ENCODE results near the gene IRF7. TPM values are rescaled to one million over a fixed set of nuclear protein-coding genes. Genes with fewer than 3 reads are reported as not detected.

Gene IRF7
- total and polyA plus RNA-seq, 10 donors, result 52.3 to 99.1 (median 83.4) TPM

DNA sequence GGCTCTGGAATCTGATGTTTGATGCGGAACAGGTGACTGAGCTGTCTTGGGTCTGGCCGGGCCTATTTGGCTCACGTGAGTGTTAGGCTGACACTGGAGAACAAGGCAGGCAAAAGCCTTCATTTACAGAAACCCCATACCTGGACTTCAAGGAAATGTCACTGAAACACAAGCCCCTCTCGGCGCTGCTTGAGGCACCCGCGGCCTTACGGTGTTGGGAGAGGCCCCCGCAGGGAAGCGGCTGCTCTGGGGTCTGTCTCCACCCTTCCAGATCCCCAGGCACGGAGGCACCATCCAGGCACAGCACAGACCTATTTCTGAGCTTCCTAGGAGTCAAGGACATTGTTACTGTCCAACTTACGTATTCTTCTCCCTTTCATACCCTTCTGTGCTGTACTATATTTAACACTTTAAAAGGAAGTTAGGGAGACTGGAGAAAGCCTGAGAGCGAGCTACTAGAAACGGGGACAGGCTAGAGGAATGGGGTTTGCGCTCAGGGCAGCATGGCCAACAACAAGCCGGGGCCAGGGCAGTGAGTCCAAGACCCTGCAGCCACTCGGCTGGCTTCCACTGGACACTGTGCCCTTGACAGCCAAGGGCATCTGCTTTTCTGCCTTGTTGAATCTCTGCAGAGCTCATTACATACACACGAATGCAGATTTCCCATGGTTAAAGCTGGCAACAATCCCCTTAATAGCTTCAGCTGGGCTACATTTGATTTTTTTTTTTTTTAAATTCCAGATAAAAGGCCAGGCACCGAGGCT, 45.1 kb upstream of the IRF7 start:
- Histone ChIP-seq H3K27me3 (replicated peaks in 1 of 7) (no peaks in the 10 kb centered on the region), H3K27ac (peak overlapping the region in 3 of 8 donors; percentile 22 to 26 (median 26)), H3K36me3 (peaks cover 0 to 87% (median 15%) of the 10 kb centered on the region in 6 donors), H3K4me1 (peaks cover 4 to 56% (median 24%) of the 10 kb centered on the region in 6 donors), H3K4me3 (no peak overlapping the region), H3K9me3 (no peaks in the 10 kb centered on the region)
- no peak for DNase-seq
- no peak for TF ChIP-seq CTCF (IDR thresholded peaks at IDR 0.05 in 8 of 11, conservative IDR thresholded peaks at IDR 0.05 in 3 of 11)
- no peak for TF ChIP-seq POLR2AphosphoS5 (IDR thresholded peaks at IDR 0.05)
- TF ChIP-seq POLR2A (IDR thresholded peaks at IDR 0.05), result no peak
- intact Hi-C loops (cut with DNase I; ENCODE audit: low total_unique reads), result loop anchor here (5.0 kb wide), 1 partner anchor 61 kb away; no protein-coding TSS in a partner anchor
- 67 to 88% (median 83%) methylated on average over 16 to 19 of the region's 19 CpGs for WGBS, 5 donors

DNA sequence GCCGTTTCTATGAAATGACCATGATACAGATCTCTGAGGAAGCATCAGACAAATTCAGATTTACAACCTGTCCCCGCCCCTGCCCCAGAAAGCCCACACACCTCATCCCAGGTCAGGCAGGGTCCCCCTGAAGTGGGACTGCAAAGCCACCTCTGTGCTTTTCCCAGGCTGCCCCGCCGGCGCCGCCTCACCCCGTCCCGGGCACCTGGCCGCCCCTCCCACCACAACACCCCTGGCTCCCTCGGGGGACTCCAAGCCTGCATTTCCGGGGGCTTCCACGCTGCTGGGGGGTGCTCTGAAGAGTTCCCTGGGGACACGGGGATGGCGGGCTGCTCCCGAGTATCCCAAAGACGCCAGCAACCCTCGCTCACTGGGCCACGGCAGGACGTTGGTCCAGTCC, 44.5 kb upstream of the IRF7 start:
- TF ChIP-seq CTCF (IDR thresholded peaks at IDR 0.05 in 8 of 11, conservative IDR thresholded peaks at IDR 0.05 in 3 of 11), result no peak
- TF ChIP-seq POLR2A (IDR thresholded peaks at IDR 0.05), result no peak
- no peak for TF ChIP-seq POLR2AphosphoS5 (IDR thresholded peaks at IDR 0.05)
- no peak for DNase-seq
- Histone ChIP-seq H3K27me3 (replicated peaks in 1 of 7) (no peaks in the 10 kb centered on the region), H3K4me3 (no peak overlapping the region), H3K4me1 (peaks cover 4 to 56% (median 22%) of the 10 kb centered on the region in 6 donors), H3K36me3 (peaks cover 0 to 87% (median 15%) of the 10 kb centered on the region in 6 donors), H3K27ac (no peak overlapping the region), H3K9me3 (no peaks in the 10 kb centered on the region)
- intact Hi-C loops (cut with DNase I; ENCODE audit: low total_unique reads), result loop anchor here (5.0 kb wide), 1 partner anchor 62 kb away; no protein-coding TSS in a partner anchor
- 89 to 95% (median 94%) methylated on average over 18 to 19 of the region's 19 CpGs for WGBS, 5 donors

- intact Hi-C loops (cut with DNase I; ENCODE audit: low total_unique reads), result loop anchor here (5.0 kb wide), 1 partner anchor 63 kb away; no protein-coding TSS in a partner anchor
- WGBS, 5 donors, result 88 to 95% (median 92%) methylated on average over 13 to 16 of the region's 16 CpGs
- H3K36me3 ChIP-seq, result peaks cover 0 to 90% (median 15%) of the 10 kb centered on the region in 6 donors
- no peak overlapping the region for H3K4me3 ChIP-seq
- DNase-seq, result no peak
- H3K27ac ChIP-seq, result no peak overlapping the region
- peaks cover 4 to 56% (median 22%) of the 10 kb centered on the region in 6 donors for H3K4me1 ChIP-seq
- TF ChIP-seq POLR2AphosphoS5 (IDR thresholded peaks at IDR 0.05) (peak in 1 of 3 donors; percentile 8), CTCF (IDR thresholded peaks at IDR 0.05 in 8 of 11, conservative IDR thresholded peaks at IDR 0.05 in 3 of 11) (no peak), POLR2A (IDR thresholded peaks at IDR 0.05) (no peak)
- no peaks in the 10 kb centered on the region for H3K9me3 ChIP-seq
- H3K27me3 ChIP-seq (replicated peaks in 1 of 7), result no peaks in the 10 kb centered on the region
Measured at GRCh38 chr11:659532-660085, 43.9 kb upstream of the IRF7 start.

DNA sequence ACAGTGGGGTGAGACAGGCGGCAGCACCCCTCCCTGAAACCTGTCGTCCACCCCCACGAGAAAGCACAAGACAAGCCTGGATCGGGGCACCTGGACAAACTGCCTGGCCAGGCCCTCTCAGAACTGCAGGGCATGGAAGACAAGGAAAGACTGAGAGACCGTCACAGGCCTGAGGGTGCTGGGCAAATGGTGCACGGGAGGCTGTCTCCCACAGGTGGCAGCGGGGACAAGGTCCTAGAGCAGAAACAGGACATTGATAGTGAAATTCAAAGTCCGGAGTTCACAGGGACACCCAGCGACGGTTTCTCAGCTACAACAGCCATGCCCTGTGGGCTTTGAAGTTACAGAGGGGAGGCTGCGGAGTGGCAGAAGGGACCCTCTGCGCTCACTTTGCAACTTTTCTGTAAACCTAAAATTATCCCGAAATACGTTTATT, 42.0 kb upstream of the IRF7 start:
- WGBS, 5 donors, result 84 to 88% (median 86%) methylated on average over 14 of the region's 14 CpGs
- H3K4me1 ChIP-seq, result peaks cover 4 to 51% (median 20%) of the 10 kb centered on the region in 6 donors
- TF ChIP-seq CTCF (IDR thresholded peaks at IDR 0.05 in 8 of 11, conservative IDR thresholded peaks at IDR 0.05 in 3 of 11), result no peak
- TF ChIP-seq POLR2AphosphoS5 (IDR thresholded peaks at IDR 0.05), result no peak
- TF ChIP-seq POLR2A (IDR thresholded peaks at IDR 0.05), result no peak
- no peaks in the 10 kb centered on the region for H3K27me3 ChIP-seq (replicated peaks in 1 of 7)
- H3K27ac ChIP-seq, result peak overlapping the region in 4 of 8 donors; percentile 13 to 63 (median 24)
- no peak overlapping the region for H3K4me3 ChIP-seq
- H3K36me3 ChIP-seq, result peaks cover 0 to 98% (median 22%) of the 10 kb centered on the region in 6 donors
- intact Hi-C loops (cut with DNase I; ENCODE audit: low total_unique reads), result no loop called here
- H3K9me3 ChIP-seq, result no peaks in the 10 kb centered on the region
- no peak for DNase-seq

All from spleen (tissue), 11 donors.